HG03103 (cell line): ENCODE data around the gene LRRC41.
"Not testable (repeated sequence)": the region's sequence is repeated elsewhere in the genome, so short reads cannot be mapped to it uniquely, and the experiment has no call there.

Source experiments
- ATAC-seq: cut with Tn5 transposase; IDR thresholded peaks from one replicate; pipeline ENCODE4 v1.9.1; 2021; ENCODE audit warnings: low read depth; ENCODE audit not compliant: unreplicated experiment

Gene LRRC41

DNA sequence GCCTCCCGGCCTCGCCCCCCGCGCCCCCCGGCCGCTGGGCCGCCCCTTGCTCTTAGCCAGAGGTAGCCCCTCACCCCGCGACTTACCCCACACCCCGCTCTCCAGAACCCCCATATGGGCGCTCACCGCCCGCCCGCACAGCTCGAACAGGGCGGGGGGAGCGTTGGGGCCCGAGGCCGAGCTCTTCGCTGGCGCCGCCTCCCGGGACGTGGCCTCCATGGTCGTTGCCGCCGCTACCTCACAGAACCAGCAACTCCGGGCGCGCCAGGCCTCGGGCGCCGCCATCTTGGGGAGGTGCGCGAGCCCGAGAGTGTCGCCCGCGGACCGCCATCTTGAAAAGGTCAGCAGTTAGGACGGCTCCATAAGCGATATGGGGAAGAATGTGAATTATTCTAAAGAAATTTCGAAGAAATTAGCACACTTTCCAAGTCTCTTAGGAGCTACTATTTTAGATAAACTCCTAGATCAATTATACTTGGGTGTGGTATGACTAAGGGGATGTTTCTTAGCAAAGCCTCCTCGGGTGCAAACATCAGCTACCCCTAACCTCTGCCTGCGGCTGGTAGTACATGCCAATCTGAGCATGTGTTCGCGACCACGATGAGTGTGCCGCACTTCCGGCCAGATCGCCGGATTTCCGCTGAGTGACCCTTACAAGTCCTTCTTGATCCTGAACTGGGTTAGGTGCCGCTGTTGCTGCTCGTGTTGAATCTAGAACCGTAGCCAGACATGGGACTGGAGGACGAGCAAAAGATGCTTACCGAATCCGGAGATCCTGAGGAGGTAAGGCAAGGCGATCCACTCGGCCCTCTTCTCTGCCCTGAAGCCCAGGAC is at the start of gene LRRC41, which contains the start of gene UQCRH:
Gene LRRC41 (minus strand): TSS at position 579 of the 834 bp plus-strand sequence. CDS start 294 bp downstream, at position 285.
Gene UQCRH (plus strand): TSS at position 661 of the 834 bp plus-strand sequence. CDS start 69 bp downstream, at position 730.
- ATAC-seq: peak; percentile 69

- no peak for ATAC-seq
Measured at GRCh38 chr1:46352363-46352762, 48.9 kb upstream of the LRRC41 start.

DNA sequence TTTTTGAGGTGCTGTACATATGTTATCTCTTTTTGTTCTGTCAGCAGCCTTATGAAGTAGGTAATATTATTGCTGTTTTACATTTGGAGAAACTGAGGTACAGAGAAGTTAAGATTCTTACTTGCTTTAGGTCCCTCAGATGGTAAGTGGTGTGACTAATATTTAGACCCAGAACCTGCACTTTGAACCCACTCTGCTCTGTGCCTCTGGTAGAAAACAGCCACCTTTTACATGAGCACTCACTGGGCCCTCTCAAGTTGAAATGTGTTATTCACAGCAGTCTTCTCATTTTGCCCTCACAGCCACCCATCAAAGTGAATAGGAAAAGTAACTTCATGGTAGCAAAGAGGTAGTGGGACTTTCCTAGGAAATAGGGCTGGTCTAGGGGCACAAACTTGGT is 41.9 kb upstream of the LRRC41 start:
- no peak for ATAC-seq

DNA sequence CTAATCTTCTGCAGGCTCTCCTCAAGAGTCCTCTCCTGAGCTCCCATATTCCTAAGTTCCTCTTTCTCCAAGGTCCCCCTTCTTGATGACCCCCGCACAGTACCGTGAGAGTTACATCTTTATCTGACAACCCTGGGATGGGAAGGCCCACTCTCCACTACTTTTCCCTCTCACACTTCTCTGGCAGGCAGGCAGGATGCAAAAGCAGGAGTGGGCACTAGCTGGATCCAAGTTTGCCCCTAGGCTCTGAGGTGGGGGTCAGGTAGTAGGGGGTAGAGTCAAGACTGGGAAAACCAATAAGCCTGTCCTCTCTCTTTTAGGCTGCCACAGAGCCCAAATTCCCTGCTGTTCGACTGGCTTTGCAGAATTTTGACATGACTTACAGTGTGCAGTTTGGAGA is 41.1 kb upstream of the LRRC41 start:
- ATAC-seq: no peak

- no peak for ATAC-seq
Measured at GRCh38 chr1:46343705-46344104, 40.3 kb upstream of the LRRC41 start.

GRCh38 chr1:46343351-46343695 is 39.9 kb upstream of the LRRC41 start:
- no peak for ATAC-seq

DNA sequence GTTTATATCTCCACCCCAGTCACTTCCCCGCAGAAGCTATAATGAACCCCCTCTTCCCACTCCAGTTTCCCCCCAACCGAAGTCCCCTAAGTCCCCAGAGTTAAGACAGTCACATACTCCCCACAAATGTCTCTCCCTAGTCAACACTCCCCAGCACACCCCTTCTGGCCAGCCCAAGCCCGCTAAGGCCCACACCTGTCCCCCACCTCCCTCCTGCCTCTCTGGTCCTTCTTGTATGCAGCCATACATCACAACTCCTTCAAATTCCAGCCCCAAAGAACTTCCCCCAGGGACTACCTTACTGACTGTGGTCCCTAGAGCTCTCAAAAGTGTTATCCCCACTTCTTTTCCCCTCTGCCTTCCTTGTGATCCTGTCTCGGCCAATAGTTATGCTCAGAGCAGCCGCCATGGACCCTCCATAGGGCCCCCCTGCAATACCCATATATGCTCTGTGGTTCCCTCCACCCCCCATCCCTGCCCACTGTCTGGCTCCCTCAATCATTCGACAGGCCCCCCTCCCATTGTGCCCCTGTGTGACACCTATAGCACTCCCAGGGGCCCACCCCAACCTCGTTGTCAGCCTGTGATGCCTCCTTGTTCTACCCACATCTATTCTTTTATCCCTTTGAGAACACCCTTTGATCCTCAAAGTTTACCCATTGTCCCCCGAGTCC is 39.4 kb upstream of the LRRC41 start:
- no peak for ATAC-seq

- ATAC-seq: no peak
Measured at GRCh38 chr1:46342084-46342656, 38.8 kb upstream of the LRRC41 start.

DNA sequence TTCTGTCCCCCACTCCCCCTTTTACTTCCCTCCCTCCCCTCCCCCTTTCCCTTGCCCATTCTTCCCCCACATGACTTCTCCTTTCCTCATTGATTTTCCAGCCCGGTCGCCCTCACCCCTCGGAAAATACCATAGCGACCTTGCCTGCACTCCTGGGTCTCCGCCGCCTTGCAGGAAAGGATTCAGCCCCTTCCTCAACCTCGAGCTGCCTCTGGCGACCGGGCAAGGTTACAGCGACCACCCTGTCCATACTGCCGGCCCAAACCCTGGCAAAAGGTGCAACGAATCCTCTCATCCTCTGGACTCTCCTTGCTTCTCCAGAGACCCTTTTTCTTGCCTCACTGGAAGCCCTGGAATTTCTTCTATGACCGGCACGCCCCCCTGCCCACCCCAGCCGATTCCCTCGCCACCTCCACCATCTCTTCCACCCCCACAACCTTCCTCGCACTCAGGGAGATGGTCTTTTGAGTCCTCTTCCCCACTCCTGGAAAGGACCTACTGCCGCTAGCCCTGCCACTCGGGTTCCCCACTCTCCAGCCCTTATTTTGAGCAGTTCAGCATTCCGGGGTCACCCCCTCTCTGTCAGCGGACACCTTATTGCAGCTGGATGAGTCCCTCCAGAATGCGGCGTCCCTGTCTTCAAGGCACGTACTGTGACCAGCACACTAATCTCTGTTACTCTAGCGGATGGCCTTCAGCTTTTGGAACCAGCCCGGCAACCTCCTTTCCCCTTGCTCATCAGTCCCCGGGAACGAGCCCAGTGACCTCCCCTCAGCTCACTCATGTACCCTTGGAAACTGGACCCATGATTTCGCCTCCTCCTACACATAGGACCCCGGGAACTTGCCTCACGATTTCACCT is 38.0 kb upstream of the LRRC41 start:
- ATAC-seq: no peak

DNA sequence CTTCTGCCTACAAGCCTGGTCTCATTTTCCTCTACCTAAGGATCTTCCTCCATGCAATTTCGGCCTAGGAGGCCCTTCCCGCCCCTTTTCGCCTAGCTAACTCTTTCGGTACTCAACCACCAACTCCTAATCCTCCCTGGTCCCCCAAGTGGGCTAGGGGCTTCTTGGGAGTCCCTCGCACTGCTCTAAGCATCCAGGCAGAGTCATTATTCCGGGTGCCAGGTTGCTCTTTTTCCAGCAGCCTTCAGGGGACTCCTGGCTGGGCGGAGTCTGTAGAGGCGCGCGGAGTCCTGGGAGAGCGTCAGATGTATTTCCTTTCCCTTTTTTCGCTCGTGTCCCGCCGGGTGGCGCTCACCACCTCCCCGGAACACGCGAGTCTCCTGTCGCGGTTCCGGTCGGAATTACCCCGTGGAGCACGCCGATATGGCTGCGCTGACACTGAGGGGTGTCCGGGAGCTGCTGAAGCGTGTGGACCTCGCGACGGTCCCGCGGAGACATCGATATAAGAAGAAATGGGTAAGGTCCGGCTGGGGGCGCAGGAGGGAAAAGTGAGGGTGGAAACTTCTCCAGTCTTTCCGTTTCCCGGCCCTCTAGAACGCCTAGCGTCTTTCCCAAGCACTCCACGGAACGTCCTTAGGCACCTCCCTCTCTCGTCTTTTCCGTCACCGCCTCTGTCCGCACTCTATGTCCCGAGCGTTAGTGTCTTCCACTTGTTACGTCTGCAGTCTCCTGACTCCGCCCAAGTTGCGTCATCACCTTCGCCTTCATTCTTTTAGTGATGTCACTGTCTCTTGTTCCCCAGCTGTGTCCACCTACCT is 37.2 kb upstream of the LRRC41 start, which contains the start of gene NSUN4:
Gene NSUN4 (plus strand): TSS at position 404 of the 818 bp plus-strand sequence. CDS start 20 bp downstream, at position 424.
- peak; percentile 57 for ATAC-seq

DNA sequence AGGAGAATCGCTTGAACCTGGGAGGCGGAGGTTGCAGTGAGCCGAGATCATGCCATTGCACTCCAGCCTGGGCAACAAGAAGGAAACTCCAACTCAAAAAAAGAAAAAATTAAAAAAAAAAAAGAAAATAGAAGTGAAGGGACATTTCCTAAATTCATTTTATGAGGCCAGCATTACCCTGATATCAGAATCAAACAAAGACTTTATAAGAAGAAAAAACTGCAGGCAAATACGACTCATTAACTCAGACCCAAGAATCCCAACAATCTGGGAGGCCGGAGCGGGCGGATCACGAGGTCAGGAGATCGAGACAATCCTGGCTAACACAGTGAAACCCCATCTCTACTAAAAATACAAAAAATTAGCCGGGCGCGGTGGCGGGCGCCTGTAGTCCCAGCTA is 34.0 kb upstream of the LRRC41 start:
- not testable (repeated sequence) for ATAC-seq

DNA sequence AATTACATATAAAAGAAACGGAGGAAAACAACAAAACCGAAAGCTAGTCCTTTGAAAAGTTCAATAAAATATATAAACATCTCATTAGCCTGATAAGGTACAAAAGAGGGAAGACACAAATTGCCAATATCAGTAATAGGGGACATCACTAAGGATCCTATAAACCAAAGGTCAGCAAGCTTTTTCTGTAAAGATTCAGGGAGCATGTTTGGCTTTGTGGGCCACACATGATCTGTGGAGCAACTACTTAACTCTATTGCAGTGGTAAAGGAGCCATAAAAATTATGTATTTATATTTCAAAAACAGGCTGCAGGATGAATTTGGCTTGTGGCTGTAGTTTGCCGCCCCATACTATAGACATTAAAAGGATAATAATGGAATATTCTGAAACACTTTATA is 31.7 kb upstream of the LRRC41 start:
- ATAC-seq: no peak

- no peak for ATAC-seq
Measured at GRCh38 chr1:46334030-46334384, 30.6 kb upstream of the LRRC41 start.

DNA sequence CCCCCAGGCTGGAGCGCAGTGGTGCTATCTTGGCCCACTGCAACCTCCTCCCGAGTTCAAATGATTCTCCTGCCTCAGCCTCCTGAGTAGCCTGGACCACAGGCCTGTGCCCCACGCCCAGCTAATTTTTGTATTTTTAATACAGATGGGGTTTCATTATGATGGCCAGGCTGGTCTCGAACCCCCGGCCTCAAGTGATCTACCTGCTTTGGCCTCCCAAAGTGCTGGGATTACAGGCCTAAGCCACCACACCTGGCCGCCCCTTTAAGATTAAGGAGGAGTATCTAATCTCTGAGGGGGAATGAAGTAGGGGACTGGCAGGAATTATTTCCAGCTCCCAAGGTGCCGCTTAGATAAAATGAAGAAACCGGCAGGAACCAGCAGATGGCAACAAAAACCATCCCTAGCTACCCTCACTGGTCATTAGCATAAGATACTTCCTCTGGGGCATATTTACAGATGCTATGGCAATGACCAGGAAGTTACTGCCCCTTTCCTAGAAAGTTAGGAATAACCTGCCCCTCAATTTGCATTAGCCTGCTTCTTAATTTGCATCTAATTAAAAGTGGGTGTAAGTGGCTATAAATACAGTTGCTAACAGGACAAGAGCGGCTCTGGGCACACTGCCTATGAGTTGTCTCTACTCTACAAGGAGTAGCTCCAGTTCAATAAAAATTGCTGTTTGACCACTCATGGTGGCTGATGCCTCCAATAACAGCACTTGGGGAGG is 30.0 kb upstream of the LRRC41 start:
- peak; percentile 45 for ATAC-seq

- ATAC-seq: not testable (repeated sequence)
Measured at GRCh38 chr1:46331786-46332540, 28.5 kb upstream of the LRRC41 start.

DNA sequence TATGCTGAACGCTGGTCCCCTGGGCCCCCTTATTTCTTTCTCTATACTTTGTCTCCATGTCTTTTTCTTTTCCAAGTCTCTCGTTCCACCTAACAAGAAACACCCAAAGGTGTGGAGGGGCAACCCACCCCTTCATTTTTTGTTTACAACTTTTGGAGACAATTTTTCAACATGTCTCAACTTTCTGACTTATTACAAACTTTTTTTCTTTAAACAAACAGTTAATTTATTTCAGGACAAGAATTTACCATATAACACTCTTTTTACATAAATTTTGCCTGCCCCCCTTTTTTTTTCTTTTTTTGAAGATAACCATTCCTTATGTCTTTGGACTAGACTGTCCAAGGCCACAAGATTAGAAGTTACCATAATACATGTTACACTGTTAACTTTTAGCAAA is 27.0 kb upstream of the LRRC41 start:
- ATAC-seq: not testable (repeated sequence)

DNA sequence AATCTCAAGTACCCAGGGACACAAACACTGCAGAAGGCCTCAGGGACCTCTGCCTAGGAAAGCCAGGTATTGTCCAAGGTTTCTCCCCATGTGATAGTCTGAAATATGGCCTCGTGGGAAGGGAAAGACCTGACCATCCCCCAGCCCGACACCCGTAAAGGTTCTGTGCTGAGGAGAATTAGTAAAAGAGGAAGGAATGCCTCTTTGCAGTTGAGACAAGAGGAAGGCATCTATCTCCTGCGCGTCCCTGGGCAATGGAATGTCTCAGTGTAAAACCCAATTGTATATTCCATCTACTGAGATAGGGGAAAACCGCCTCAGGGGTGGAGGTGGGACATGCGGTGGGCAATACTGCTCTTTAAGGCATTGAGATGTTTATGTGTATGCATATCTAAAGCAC is 26.4 kb upstream of the LRRC41 start:
- ATAC-seq: not testable (repeated sequence)

DNA sequence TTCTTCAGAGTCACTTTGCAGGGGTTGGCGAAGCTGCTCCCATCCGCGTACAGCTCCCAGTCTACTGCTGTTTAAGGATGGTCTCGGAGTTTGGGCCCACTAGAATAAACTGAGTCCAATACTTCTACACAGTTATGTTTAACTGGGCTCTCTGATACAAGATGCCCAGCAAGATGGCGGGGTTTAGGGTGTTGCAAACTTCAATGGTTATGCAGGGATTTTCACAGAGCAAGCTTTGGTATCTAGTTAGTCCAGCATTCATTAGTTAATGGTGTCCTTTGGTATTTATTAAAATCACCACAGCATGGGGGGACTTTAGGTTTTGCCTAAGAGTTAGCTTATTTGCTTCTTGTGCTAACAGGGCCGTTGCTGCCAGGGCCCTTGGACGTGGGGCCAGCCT is 24.8 kb upstream of the LRRC41 start:
- not testable (repeated sequence) for ATAC-seq
